ENCODE results near the gene HEBP2.

Gene HEBP2

DNA sequence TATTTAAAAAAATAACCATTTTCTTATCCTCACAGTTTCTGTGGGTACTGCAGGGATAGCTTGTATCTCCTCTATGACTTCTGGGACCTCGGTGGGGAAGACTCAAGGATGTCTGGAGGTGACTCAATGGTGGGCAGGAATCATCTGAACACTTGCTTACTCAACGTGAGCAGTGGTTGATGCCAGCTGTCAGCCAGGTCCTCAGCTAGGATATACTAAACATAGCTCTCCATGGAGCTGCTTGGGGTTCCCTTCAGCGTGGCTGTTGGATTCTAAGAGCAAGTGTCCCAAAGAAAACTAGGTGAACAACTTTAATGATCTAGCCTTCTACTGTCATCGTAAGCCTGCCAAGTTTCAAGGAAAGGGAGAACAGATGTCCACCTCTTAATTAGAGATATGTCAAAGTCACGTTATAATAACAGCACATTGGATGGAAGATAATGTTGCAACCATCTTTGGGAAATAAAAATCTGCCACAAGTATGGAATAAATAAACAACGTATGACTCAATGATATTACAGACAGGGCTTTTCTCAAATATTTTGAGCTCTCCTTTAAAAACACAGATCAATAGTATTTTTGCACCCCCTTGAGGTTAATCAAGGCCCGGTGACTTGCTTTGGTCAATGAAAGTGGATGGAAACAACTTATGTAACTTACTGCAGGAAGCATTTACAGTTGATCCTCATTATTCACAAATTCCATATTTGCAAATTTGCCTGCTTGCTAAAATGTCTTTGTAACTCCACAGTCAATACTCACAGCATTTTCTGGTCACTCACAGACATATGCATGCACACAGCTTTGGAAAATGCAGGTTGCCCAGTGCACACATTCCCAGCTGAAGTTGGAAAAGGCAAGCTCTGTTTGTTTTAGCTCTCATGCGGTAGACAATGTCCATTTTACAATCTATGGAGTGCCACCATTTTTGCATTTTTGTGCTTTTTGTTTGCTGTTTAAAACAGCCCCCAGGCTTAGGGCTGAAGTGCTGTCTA is 6.6 kb upstream of the HEBP2 start:
- no peak for DNase-seq (ENCODE audit: low spot score)

DNA sequence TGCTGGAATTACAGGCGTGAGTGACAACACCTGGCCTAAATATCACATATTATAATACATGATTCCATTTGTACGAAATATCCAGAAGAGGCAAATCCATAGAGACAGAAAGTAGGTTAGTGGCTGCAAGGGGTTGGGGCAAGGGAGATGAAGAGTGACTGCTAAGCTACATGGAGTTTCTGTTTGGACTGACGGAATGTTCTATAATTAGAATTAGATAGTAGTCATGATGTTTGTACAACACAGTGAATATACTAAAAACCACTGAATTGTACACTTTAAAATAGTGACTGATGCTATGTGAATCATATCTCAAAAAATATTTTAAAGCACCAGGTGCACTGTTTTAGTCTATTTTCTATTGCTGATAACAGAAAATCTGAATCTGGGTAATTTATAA is 3.7 kb upstream of the HEBP2 start:
- no peak for DNase-seq (ENCODE audit: low spot score)

DNA sequence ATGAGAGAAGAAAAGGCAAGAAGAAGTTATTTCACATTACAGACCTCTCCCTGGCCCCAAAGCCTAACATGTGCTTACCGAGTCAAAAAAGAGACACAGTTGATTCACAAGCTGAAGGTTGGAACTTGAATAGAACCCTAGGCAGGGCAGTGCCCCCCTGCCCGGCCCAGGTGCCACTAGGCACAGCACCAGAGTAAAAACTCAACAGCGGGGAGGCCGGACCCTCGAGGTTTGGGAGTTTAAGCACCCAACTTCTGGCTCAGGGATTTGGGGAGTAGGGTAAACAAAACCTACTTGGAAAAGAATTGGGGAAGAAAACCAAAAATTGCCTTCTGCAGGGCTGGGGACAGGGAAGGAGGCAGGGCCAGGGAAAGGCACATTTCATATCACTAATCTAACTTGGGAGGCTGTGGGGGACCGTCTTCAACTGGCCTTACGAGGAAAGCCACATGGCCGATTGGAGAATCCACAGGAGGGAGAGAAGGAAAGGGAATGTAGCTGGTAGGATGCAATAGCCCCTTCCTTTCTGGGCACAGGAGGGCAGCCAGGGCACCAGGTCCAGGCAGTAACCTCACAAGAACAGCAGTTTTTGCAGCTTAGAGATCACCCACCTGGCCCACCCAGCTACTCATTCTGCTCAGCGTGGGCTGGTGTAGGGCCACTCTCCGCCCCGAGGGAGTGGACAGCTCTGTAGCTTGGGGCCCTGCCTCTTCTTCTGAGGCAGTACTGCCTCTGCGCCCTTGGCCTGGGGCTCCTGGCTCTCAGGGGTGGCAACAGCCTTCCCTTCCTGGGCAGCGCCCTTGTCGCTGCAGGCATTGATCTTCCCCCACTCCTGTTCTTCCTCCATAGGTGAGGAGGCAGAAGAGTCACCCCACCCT is 1.8 kb upstream of the HEBP2 start:
- no peak for DNase-seq (ENCODE audit: low spot score)

DNA sequence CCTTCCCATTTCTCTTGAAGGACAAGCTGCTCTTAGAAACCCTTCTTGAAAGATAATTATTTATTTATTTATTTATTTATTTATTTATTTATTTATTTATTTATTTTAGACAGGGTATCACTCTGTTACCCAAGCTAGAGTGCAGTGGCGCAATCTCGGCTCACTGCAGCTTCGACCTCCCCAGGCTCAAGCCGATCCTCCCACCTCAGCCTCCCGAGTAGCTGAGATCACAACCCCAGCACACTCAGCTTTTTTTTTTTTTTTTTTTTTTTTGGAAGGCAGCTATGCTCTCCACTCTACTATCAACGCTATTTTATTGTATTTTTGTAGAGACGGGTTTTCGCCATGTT is 1.2 kb upstream of the HEBP2 start:
- DNase-seq (ENCODE audit: low spot score) = no peak

DNA sequence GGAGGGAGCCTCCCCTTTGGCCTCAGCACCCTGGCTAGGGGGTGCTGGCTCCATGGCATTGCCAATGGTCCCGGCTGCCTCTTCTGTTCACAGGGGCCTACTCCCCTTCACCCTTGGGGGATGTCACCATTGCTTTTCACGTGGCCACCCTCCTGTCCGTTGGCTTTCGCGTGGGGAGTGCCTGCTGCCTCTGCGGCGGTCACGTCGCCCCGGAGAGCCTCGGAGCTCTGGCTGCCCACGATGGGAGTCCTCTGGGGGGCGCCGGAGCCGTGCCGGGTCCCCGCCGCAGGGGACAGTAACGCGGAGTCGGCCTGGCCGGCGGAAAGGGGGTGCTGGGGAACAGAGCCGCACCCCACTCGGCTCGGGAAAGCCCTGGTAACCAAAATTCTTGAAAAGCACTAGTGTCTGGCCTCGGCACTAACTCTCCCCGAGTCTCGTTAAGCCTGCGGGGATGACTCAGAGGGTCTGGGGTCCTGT is 661 bp upstream of the HEBP2 start:
- peak; percentile 16 for DNase-seq (ENCODE audit: low spot score)

DNA sequence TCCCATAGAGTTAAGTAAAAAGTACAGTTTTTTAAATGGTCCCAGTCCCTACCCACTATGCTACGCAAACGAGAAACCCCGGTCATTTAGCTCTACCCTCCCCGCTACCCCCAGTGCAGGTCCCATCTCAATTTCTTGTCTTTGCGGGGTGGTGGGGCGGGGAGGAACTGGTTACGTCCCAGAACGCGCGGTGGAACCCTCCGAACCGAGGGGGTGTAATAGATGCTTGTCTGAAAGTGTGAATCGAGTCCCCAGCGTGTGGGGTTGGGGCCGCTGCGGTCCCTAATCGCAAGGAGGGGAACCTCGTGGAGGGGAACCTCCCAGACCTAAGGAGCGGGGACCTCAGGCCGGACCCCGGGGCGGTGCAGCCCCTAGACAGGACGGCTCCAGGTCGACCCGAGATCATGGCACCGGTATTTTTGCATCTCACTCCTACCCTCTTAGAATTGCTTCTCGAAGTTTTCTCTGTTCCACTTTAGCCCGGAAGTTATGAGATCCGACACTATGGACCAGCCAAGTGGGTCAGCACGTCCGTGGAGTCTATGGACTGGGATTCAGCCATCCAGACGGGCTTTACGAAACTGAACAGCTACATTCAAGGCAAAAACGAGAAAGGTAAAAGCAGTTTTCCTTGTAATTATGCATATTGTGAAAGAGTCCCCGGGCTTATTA is 779 bp downstream of the HEBP2 start:
- peak; percentile 29 for DNase-seq (ENCODE audit: low spot score)

DNA sequence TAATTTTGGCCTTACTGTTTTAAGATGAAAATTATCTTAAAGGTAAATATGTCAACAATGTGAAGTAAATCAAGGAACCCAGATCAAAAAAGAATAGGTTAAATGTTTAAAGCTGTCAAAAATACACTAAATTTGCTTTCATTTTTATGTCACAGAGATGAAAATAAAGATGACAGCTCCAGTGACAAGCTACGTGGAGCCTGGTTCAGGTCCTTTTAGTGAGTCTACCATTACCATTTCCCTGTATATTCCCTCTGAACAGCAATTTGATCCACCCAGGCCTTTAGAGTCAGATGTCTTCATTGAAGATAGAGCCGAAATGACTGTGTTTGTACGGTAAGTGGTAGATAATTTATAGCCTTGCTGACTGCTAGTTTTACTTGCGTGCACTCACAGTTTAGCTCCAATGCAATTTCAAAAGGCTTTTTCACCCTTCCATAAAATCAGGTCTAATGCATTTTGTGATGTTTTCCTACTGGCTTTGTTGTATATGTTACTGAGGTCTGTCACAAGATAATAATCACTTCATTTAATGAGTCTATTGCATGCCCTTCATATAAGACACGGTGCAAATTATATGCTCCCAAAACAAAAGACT is 1.9 kb downstream of the HEBP2 start:
- DNase-seq (ENCODE audit: low spot score) = no peak

DNA sequence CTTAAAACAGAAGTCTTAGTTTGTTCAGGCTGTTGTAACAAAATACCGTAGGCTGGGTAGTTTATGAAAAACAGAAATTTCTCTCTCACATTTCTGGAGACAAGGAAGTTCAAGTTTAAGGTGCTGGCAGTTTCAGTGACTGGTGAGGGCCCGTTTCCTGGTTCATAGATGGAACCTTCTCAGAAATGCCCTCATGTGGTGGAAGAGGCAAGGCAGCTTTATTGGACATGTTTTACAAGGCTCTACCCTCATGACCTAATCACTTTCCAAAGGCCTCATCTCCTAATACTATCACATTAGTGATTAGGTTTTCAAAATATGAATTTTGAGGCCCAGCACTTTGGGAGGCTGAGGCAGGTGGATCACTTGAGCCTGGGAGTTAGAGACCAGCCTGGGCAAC is 2.4 kb downstream of the HEBP2 start:
- DNase-seq (ENCODE audit: low spot score) = no peak

DNA sequence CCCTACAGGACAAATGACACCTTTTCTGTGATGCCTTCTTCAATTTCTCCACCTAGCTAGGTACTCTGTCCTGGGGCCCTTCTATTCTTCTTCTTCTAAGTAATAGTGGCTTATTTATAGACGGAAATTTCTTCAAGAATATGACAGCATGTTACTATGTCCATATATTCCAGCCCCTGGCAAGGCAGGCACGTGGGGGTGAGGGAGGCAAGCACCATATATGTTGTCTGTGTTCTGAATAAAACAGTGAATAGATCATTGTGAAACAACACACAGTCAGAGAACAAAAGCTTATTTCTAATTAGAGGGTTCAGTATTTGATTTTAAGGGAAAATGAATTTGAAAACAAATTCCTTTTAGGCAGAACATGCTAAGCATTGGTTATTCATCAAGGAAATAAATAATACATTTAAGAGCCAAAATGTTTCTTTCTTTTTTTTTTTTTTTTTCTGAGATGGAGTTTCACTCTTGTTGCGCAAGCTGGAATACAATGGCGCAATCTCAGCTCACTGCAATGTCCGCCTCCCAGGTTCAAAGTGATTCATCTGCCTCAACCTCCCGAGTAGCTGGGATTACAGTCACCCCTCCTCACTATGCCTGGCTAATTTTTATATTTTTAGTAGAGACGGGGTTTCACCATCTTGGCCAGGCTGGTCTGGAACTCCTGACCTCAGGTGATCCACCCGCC is 6.2 kb downstream of the HEBP2 start:
- no peak for DNase-seq (ENCODE audit: low spot score)

DNA sequence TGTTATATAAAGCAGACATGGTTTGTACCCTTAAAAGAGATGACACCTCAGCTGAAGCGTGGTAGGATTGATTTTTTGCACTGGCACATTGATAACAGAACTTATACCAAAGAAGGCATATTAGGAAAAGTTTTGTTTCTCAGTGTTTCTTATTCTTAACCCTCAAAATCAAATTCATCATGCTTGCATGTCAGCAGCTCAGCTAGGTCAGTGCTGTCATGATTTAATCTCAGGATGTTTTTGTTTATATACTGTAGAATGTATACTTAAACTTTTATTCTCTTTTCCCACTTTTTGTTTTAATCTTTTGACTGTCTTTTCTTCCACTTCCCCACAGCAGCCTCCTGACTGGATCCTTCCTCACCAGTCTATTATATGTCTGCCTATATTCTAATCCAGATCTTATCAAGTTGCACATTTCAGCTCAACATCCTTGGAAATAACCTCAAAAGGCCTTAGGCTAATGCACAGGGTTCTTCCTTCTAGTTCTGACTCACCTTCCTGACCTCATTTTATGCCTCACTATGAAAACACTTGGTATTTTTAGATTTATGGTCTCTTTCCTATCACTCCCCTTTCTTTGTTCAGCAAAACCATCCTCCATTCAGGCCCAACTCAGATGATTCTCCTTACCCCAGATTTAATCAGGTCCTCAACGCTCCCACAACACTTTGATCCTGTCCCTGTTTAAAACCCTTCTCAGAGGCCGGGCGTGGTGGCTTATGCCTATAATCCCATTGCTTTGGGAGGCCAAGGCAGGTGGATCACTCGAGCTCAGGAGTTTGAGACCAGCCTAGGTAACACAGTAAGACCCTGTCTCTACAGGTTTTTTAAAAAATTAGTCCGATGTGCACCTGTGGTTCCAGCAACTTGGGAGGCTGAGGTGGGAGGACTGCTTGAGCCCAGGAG is 7.2 kb downstream of the HEBP2 start:
- DNase-seq (ENCODE audit: low spot score) = no peak

DNA sequence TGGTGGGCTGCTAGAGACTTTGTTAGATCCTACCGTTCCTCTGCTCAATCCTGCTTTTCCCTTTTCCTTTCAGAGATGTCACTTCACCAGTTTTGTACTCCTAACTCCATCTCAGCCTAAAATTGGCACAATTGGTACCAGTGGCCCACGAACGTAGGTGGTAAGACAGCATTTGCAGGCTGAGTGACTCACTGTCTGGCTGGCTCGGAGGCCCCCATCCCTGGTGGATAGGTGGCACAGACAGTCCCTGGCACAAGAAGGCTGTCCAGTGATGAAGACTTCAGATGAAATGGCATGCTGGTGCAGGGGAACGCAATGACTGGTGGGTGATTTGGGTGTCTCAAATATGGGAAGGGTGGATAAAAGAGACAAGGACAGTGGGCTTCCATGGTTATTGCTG is 11.1 kb downstream of the HEBP2 start:
- DNase-seq (ENCODE audit: low spot score) = no peak

DNA sequence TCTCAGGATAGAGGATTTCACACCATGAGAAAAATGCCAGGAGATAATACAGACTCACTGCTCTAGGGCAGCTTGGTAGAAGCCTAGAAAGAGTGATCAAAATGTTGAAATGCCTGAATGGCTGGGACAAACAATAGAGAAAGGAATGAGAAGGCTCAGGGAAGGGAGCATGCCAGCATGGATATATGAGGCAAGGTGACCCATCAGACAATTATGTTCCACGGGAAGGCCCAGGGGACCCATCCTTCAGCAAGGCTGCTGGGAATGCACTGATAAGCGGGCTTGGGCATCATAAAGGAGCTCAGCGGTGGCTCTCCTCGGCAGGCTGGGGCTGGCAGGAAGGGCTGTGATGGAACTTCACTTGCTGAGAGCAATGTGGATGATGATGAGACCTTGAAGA is 12.2 kb downstream of the HEBP2 start:
- DNase-seq (ENCODE audit: low spot score) = no peak

DNA sequence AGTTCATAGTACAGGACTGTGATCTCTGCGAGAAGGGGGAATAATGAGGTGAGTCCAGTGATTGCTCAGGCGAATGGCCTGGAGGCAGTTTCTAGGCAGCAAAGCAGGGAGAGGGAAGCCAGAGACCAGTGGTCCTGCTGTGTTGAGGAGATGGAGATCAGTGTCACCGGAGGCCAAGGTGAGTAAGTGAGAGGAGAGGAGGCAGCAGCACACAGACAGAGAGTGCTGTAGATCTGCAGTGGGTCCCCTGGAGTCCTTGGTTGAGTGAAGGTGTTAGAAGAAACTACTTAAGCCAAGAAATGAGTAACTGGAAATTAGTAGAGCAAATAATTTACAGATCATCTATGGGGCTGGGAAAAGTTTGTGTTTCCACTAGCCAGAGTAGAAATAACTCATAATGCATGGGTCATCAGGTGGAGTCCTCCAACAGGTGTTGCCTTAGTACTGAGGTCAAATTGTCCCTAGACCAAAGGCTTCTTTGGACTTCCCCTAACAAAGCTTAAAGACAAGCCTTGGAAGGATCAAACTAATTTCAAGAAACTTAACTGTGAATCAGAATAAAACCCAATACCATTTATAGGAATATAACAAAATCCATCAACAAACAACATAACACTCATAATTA is 13.6 kb downstream of the HEBP2 start:
- DNase-seq (ENCODE audit: low spot score) = no peak

DNA sequence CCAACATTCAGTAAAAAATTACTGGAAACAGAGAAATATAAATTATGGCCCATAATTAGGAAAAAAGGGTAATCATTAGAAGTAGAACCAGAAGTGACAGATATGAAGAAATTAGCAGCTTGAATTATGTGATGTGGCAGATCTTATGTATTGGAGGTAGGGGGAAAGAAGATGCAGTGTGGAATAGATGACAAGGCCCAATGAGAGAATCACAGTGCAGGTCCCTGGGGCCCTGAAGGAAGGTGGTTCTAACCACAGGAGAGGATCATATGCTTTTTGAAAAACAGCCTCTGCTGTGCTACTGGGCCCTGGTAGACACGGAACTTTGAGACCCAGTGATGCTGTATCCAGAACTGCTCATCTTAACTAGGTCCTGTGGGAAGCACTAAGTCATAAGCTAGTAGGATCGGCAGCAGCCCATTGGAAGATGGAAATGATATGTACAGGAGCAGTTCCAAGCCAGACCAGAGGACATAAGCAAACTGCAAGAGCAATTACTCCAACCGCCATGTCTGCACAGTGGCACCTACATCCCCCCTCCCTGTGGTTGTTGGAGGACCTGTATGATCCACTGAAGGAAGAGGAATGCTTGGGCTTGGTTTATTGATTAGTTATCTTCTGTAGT is 14.2 kb downstream of the HEBP2 start:
- DNase-seq (ENCODE audit: low spot score) = no peak

DNA sequence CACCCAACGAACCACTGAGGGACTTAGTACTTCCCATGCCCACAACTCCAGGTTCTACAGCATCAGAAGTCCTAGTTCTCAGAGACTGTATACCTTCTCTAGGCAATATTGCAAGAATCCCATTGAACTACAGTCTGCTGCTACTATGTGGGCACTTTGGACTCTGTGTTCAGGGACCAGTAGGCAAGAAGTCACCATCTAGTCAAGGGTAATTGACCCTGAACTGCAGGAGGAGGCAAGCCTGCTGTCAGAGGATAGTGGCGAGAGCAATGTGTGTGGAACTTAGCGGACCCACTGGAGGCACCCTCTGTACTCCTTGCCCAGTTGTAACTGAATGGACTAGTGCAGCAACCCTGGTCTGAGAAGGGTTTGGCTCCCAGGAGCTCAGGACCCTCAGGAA is 15.7 kb downstream of the HEBP2 start:
- DNase-seq (ENCODE audit: low spot score) = no peak

DNA sequence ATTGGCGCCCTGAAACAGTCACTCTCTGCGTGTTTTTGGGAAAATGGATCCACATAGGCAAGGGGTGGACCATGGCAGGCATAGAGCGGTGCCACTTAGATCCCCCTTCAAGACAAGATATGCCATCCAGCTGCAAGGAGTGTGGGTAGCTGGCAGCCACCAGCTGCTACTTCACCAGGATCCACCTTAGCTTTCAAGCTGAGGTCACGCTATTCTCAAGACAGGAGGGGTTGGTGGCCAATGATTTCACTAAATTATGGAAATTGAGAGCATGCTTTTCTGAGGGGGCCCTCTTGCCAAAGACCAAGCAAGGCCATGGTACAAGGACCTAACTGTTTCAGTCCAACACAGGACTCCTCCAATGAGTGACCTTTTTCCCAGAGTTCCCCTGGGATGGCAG is 16.3 kb downstream of the HEBP2 start:
- DNase-seq (ENCODE audit: low spot score) = no peak

DNA sequence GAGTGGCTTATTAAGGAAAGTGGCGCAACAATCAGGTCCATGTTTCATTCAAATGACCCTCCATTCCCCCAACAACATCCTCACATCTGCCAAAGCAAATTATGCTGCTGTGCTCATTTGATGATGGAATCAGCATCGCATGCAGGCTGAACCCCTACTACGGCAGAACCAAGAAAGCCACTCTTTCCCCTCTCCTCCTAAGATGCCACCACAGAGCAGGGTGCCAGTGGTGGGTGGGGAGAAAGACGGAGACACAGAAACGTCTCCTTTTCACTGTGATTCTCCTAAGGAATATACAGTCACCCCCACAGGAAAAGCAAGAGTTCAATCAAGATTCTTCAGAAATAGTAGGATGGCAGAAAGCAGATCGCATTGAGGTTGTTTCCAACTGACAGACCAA is 17.1 kb downstream of the HEBP2 start:
- no peak for DNase-seq (ENCODE audit: low spot score)

DNA sequence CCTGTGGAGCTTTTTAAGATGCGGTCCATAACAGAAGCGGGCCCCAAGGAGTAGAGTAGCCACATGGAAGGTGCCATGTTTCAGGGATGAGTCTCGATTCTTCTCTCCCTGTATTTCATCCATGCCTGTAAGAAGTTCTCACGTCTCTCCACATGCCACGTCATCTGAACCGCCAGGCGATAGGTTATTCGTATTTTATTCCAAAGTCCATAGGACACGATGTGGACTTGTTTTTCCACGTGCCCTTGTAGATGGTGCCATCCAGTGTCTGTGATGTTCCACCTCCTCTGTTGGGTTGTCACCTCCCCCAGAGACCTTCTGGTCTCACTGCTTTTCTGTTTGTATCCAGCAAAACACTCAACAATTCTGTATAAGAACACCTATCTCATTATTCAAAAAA is 17.6 kb downstream of the HEBP2 start:
- DNase-seq (ENCODE audit: low spot score) = no peak

DNA sequence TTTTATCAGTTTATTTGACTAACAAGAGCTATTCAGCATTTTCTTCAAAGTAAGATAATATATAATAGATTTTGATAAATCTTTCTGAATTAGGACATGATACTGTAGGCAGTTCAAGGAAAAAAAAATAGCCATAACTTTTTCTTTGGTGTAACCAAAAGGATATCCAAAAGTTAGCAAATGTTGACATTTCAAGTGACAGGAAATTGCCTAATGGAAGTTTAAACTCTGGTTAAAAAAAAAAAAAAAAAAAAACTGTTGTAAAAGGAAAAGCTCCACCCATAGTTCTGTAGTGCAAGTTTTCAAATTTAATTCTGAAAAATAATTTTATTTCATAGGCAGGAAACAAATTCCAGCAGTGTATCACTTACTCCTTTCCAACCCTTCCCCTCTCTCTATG is 18.8 kb downstream of the HEBP2 start:
- DNase-seq (ENCODE audit: low spot score) = no peak
